GM20000 (cell line): ENCODE results near the gene A1CF.
"Not testable (repeated sequence)": the region's sequence is repeated elsewhere in the genome, so short reads cannot be mapped to it uniquely, and the experiment has no call there.

Experiments
- DNase-seq: peaks from one replicate; pipeline ENCODE4 v3.0.0; 2012; ENCODE audit warnings: low spot score
- CTCF ChIP-seq: IDR thresholded peaks from 2 replicates; pipeline ENCODE4 v1.5.1; 2012; ENCODE audit warnings: mild to moderate bottlenecking, control low read depth; ENCODE audit errors: extremely low read depth, missing control alignments

The A1CF gene

GRCh38 chr10:50884302-50884701 lies 1.1 kb downstream of the A1CF start:
- TF ChIP-seq CTCF, result no peak
- no peak for DNase-seq

- DNase-seq, result no peak
- TF ChIP-seq CTCF, result no peak
Measured at GRCh38 chr10:50883629-50884028, 1.8 kb downstream of the A1CF start.

GRCh38 chr10:50882540-50882983 lies 2.9 kb downstream of the A1CF start:
- no peak for TF ChIP-seq CTCF
- DNase-seq, result no peak

GRCh38 chr10:50881046-50881445 lies 4.4 kb downstream of the A1CF start:
- DNase-seq, result not testable (repeated sequence)

GRCh38 chr10:50876429-50876828 lies 9.0 kb downstream of the A1CF start:
- no peak for DNase-seq
- TF ChIP-seq CTCF, result no peak

GRCh38 chr10:50874723-50875122 lies 10.7 kb downstream of the A1CF start:
- no peak for DNase-seq

GRCh38 chr10:50866317-50866716 lies 19.1 kb downstream of the A1CF start:
- TF ChIP-seq CTCF, result no peak
- no peak for DNase-seq

More at GRCh38 chr10:50874723-50875122, 10.7 kb downstream of the A1CF start:
- no peak for TF ChIP-seq CTCF

GRCh38 chr10:50862719-50863118 lies 22.7 kb downstream of the A1CF start:
- TF ChIP-seq CTCF, result no peak
- DNase-seq, result no peak
